Aorta (tissue), 5 donors: Measurements from ENCODE around the gene EN2. TPM values are rescaled to one million over a fixed set of nuclear protein-coding genes. Genes with fewer than 3 reads are reported as not detected.

ENCODE experiments used
- ATAC-seq: fragments of 200-7000 bp; cut with Tn5 transposase; one replicate; pipeline ENCODE4 v1.9.1; 2022; ENCODE audit warnings: moderate library complexity; ENCODE audit not compliant: low FRiP score
- DNase-seq, 2 donors: peaks; one replicate each; pipeline ENCODE4 v3.0.0-alpha.2; 2020
- H3K27ac ChIP-seq, 2 donors: one replicate each; pipeline ENCODE4 v1.5.1; 2013; ENCODE audit warnings: low read length in 2 of 2, mild to moderate bottlenecking in 2 of 2, moderate library complexity in 2 of 2, control low read depth in 1 of 2, inconsistent platforms in 1 of 2, low read depth in 1 of 2
- H3K27me3 ChIP-seq, 2 donors: one replicate each; pipeline ENCODE4 v1.6.1; 2013; ENCODE audit warnings: control low read depth in 1 of 2, low read length in 1 of 2, mild to moderate bottlenecking in 1 of 2, moderate library complexity in 1 of 2; ENCODE audit not compliant: insufficient read depth in 2 of 2, control insufficient read depth in 1 of 2
- H3K36me3 ChIP-seq, 2 donors: one replicate each; pipeline ENCODE4 v1.6.1; 2013; ENCODE audit warnings: control low read depth in 1 of 2, low read length in 1 of 2, mild to moderate bottlenecking in 1 of 2; ENCODE audit not compliant: insufficient read depth in 2 of 2, control insufficient read depth in 1 of 2
- H3K4me1 ChIP-seq, 2 donors: one replicate each; pipeline ENCODE4 v1.6.1; 2013; ENCODE audit warnings: low read length in 2 of 2, control low read depth in 1 of 2, mild to moderate bottlenecking in 1 of 2, moderate library complexity in 1 of 2; ENCODE audit not compliant: insufficient read depth in 2 of 2, control insufficient read depth in 1 of 2
- H3K4me3 ChIP-seq, 2 donors: one replicate each; pipeline ENCODE4 v1.5.1; 2013; ENCODE audit warnings: low read length in 2 of 2, control low read depth in 1 of 2, mild to moderate bottlenecking in 1 of 2
- H3K9me3 ChIP-seq: one replicate; pipeline ENCODE4 v1.6.1; 2013; ENCODE audit warnings: mild to moderate bottlenecking, low read length; ENCODE audit not compliant: control insufficient read depth
- WGBS, 2 donors: extraction: QIAGEN DNeasy Blood & Tissue Kit; methylation state at CpG; one replicate each; pipeline ENCODE4 v1.1.7; 2013; 5-methylcytosine and 5-hydroxymethylcytosine counted together
- intact Hi-C, 2 donors: fragments of 100-400 bp; cut with DNase I; formaldehyde crosslinking; loops; one replicate each; pipeline versions ENCODE4 v1.14.2 to v1.15.0; 2022
- polyA plus RNA-seq, 2 donors: library from polyadenylated mRNA; stranded (reverse); fragments of 200-250 nt; gene quantifications; one replicate each; pipeline ENCODE4 v1.2.3, GENCODE V29; 2013
- total RNA-seq, 2 donors: library from RNA; stranded (reverse); fragmentation: NEBNext Ultra II Directional; extraction: Animal tissue kit (Norgen Biotek cat#: 25700); gene quantifications; one replicate each; pipeline ENCODE4 v1.2.1, GENCODE V29; 2021
- donor health status: healthy with polysubstance abuse.
- donor health status: Bipolar disorder and iron deficiency.
- donor health status: DM: no; HTN: no; CAD: no.
- donor health status: DM: no; HTN: no; CAD: no.
- donor health status: DM: yes; HTN: yes; CAD: no.

Gene EN2
- total and polyA plus RNA-seq, 4 donors, result not detected

DNA sequence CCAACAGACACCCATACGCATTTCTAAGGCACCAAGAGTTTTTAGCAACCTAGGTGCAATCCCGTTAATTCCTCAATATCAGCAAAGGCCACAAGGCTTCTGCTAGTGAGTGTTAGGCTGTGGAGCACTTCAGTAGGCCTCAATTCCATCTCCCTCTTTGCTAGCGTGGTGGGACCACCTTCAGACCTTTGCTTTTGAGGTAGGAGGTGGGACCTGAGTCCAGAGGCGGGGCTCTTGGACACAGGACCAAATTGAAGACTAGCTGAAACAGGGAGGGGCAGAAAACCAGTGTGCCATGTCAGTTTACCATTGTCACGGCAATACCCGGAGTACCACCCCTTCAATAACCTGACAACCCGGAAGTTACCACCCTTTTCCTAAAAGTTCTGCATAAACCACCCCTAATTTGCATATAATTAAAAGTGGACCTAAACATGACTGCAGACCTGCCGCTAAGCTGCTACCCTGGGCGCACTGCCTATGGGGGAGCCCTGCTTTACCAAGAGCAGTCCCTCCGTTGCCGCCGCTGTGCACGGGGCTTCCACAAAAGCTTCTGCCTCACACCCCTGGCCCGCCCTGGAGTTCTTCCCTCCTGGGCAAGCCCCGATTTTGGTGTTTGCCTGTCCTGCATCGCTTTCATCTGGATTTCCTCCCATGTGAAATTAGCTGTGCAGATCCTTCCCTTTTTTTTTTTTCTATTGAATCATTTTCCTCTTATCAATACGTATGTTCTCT, 41.1 kb upstream of the EN2 start:
- H3K27me3 ChIP-seq, result no peaks in the 10 kb centered on the region

DNA sequence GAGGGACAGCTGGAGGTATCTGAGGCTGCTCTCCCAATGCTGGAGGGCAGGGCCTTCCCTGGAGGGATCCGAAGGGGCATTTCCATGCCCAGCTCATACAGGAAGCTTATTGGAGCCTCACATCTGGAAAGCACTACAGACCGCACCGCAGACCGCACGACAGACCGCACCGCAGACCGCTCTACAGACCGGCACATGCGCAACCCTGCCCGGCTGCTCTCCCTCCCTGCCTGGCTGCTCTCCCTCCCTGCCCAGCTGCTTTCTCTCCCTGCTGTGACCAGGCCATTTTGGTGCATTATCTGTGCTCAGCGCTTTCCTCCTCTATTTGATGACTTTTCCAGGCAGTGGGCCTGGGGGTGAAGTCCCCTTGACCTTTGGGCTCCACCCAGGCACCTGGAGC, 39.6 kb upstream of the EN2 start:
- no peak for ATAC-seq
- no peak overlapping the region for H3K4me3 ChIP-seq
- 71 to 79% methylated on average over 12 of the region's 12 CpGs for WGBS, 2 donors
- no peaks in the 10 kb centered on the region for H3K36me3 ChIP-seq
- intact Hi-C loops, result no loop called here
- no peak overlapping the region for H3K27ac ChIP-seq
- no peaks in the 10 kb centered on the region for H3K27me3 ChIP-seq
- no peaks in the 10 kb centered on the region for H3K4me1 ChIP-seq
- no peaks in the 10 kb centered on the region for H3K9me3 ChIP-seq
- DNase-seq, result no peak

More for the DNA sequence above, 41.1 kb upstream of the EN2 start:
- no peak overlapping the region for H3K4me3 ChIP-seq
- DNase-seq (no peak), ATAC-seq (no peak)
- H3K9me3 ChIP-seq, result no peaks in the 10 kb centered on the region
- H3K4me1 ChIP-seq, result no peaks in the 10 kb centered on the region
- no peak overlapping the region for H3K27ac ChIP-seq
- 87 to 89% methylated on average over 17 of the region's 17 CpGs for WGBS, 2 donors
- intact Hi-C loops, result no loop called here
- no peaks in the 10 kb centered on the region for H3K36me3 ChIP-seq

- H3K4me3 ChIP-seq, result no peak overlapping the region
- ATAC-seq (no peak), DNase-seq (no peak)
- H3K27me3 ChIP-seq, result no peaks in the 10 kb centered on the region
- no peaks in the 10 kb centered on the region for H3K36me3 ChIP-seq
- intact Hi-C loops, result no loop called here
- no peaks in the 10 kb centered on the region for H3K9me3 ChIP-seq
- no peaks in the 10 kb centered on the region for H3K4me1 ChIP-seq
- 84 to 87% methylated on average over 16 of the region's 16 CpGs for WGBS, 2 donors
- no peak overlapping the region for H3K27ac ChIP-seq
Measured at GRCh38 chr7:155418941-155419755, 38.8 kb upstream of the EN2 start.

DNA sequence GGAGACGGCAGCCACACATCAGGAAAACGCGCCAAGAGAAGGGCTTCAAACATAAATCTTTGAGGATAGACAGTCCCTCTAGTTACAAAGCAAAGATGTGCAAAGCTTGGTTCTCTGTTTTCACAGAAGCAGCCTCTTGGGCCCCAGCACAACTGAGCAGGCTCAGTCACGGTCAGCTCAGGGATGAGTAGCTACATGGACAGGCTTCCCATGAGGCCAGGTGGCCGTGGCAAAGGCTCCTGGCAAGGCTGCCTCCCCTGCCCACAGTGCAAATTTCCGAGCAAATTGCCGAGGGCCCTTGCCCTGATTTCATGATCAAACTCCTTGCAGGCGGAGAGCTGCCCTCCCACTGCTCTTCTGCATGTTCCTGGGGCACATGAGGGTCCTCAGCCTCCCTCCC, 37.8 kb upstream of the EN2 start:
- Histone ChIP-seq H3K4me1 (no peaks in the 10 kb centered on the region), H3K27me3 (no peaks in the 10 kb centered on the region), H3K36me3 (no peaks in the 10 kb centered on the region), H3K27ac (no peak overlapping the region), H3K4me3 (no peak overlapping the region), H3K9me3 (no peaks in the 10 kb centered on the region)
- intact Hi-C loops, result no loop called here
- ATAC-seq, result no peak
- WGBS, 2 donors, result 64 to 69% methylated on average over 8 of the region's 8 CpGs
- no peak for DNase-seq

- no peak for ATAC-seq
Measured at GRCh38 chr7:155422151-155422550, 35.8 kb upstream of the EN2 start.

GRCh38 chr7:155422599-155423336, 35.2 kb upstream of the EN2 start:
- DNase-seq, result peak in 1 of 2 donors; percentile 31
- Histone ChIP-seq H3K4me3 (no peak overlapping the region), H3K4me1 (no peaks in the 10 kb centered on the region), H3K9me3 (no peaks in the 10 kb centered on the region), H3K27me3 (no peaks in the 10 kb centered on the region), H3K36me3 (no peaks in the 10 kb centered on the region), H3K27ac (no peak overlapping the region)
- intact Hi-C loops, result no loop called here
- ATAC-seq, result no peak
- WGBS, 2 donors, result 68 to 73% methylated on average over 19 of the region's 19 CpGs

More at GRCh38 chr7:155422151-155422550, 35.8 kb upstream of the EN2 start:
- Histone ChIP-seq H3K36me3 (no peaks in the 10 kb centered on the region), H3K9me3 (no peaks in the 10 kb centered on the region), H3K27me3 (no peaks in the 10 kb centered on the region), H3K4me3 (no peak overlapping the region), H3K27ac (no peak overlapping the region), H3K4me1 (no peaks in the 10 kb centered on the region)
- intact Hi-C loops, result no loop called here
- peak in 1 of 2 donors; percentile 42 for DNase-seq
- 58 to 62% methylated on average over 10 of the region's 10 CpGs for WGBS, 2 donors

DNA sequence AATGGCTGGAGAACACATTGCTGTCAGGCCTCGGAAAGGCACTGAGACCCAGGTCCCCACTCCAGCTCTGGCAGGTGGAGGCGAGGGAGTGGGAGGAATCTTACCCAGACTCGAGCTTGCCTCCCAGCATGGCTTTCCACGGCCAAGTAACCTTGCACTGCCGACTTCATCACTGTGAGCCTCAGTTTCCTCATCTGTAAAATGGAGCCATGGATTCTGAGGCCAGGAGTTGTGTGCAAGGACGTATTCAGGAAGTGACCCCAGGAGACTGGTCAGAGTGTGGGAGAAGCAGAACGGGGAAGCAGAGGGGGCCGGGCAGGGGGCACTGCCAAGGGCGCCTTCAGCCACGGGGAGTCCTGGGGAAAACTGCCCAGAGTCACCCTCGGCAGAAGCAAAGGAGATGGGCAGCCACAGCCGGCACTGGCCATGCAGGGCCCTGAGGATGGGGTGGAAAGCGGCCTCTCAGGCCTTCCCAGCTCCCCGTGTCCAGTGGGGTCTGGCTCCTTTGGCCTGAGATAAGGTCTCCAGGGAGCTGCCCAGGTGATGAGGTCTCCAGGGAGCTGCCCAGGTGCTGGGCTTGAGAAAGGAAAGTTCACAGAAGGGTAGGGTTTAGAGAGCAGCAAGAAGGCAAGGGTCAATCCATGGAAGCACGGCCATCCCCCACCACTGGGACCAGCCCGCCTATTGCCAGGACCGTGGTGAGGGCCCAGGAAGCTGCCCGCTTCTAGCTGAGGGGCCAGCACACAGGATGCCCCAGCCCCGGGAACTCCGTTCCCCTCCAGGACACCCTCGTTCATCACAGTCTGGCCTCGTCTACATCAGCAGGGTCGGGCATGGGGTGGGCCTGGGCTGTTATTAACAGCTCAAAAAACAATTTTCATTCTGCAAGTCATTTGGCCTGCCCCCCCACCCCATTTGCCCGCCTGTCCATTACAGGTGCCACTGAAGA, 34.3 kb upstream of the EN2 start:
- intact Hi-C loops, result no loop called here
- H3K4me3 ChIP-seq, result no peak overlapping the region
- no peaks in the 10 kb centered on the region for H3K36me3 ChIP-seq
- no peaks in the 10 kb centered on the region for H3K4me1 ChIP-seq
- WGBS, 2 donors, result 77 to 80% methylated on average over 21 to 24 of the region's 24 CpGs
- no peaks in the 10 kb centered on the region for H3K27me3 ChIP-seq
- H3K9me3 ChIP-seq, result no peaks in the 10 kb centered on the region
- H3K27ac ChIP-seq, result no peak overlapping the region
- DNase-seq (peak in 1 of 2 donors; percentile 63), ATAC-seq (no peak)
